ENCODE results near the gene KLK1.

KLK1 gene

DNA sequence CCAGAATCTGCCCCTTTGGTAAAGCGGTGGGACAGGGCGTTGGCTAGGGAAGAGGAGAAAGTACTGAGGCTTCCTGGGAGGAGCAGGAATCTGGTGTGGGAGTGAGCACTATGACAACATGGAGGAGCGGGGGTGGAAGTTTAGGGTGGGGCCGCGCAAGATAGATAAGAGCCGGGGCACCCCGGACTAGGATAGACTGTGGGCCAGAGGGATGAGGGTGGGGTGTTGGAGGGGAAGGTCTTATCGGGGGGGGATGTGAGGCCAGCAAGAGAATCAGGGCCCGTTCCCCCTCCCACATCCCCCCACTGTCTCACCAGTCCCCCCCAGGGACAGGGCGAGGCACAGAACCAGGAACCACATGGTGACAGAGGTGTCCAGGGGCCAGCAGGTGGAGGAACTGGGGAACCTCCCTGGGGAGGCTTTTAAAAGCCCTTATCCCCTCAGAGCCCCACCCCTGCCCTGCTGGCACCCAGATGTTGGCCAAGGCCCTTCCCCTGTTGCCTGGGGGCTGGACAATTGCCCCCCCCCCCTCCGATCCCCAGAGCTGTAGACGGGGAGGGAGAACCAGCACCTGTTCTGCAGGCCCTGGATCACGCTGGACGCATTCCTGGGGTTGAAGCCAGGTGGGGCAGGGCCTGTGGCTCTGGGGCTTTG lies at the start of gene KLK1:
Gene KLK1, minus strand, starts transcription at position 399 of the 654 bp plus-strand sequence. Its CDS starts 39 bp downstream, at position 360.
- no peak for DNase-seq (ENCODE audit: low read depth)

DNA sequence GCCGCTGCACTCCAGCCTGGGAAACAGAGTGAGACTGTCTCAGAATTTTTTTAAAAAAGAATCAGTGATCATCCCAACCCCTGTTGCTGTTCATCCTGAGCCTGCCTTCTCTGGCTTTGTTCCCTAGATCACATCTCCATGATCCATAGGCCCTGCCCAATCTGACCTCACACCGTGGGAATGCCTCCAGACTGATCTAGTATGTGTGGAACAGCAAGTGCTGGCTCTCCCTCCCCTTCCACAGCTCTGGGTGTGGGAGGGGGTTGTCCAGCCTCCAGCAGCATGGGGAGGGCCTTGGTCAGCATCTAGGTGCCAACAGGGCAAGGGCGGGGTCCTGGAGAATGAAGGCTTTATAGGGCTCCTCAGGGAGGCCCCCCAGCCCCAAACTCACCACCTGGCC lies 49.5 kb upstream of the KLK1 start, which contains the start of gene KLK2:
Gene KLK2, plus strand, starts transcription at position 384 of the 400 bp plus-strand sequence. CDS start 35 bp downstream, outside the sequence.
- DNase-seq (ENCODE audit: low read depth), result no peak

DNA sequence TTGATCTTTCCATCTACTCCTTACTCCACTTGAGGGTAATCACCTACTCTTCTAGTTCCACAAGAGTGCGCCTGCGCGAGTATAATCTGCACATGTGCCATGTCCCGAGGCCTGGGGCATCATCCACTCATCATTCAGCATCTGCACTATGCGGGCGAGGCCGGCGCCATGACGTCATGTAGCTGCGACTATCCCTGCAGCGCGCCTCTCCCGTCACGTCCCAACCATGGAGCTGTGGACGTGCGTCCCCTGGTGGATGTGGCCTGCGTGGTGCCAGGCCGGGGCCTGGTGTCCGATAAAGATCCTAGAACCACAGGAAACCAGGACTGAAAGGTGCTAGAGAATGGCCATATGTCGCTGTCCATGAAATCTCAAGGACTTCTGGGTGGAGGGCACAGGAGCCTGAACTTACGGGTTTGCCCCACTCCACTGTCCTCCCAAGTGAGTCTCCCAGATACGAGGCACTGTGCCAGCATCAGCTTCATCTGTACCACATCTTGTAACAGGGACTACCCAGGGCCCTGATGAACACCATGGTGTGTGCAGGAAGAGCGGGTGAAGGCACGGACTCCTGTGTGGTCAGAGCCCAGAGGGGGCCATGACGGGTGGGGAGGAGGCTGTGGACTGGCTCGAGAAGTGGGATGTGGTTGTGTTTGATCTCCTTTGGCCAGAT lies 47.0 kb upstream of the KLK1 start:
- no peak for DNase-seq (ENCODE audit: low read depth)

DNA sequence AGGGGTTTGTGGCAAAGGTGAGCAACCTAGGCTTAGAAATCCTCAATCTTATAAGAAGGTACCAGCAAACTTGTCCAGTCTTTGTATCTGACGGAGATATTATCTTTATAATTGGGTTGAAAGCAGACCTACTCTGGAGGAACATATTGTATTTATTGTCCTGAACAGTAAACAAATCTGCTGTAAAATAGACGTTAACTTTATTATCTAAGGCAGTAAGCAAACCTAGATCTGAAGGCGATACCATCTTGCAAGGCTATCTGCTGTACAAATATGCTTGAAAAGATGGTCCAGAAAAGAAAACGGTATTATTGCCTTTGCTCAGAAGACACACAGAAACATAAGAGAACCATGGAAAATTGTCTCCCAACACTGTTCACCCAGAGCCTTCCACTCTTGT lies 45.9 kb upstream of the KLK1 start:
- no peak for DNase-seq (ENCODE audit: low read depth)

DNA sequence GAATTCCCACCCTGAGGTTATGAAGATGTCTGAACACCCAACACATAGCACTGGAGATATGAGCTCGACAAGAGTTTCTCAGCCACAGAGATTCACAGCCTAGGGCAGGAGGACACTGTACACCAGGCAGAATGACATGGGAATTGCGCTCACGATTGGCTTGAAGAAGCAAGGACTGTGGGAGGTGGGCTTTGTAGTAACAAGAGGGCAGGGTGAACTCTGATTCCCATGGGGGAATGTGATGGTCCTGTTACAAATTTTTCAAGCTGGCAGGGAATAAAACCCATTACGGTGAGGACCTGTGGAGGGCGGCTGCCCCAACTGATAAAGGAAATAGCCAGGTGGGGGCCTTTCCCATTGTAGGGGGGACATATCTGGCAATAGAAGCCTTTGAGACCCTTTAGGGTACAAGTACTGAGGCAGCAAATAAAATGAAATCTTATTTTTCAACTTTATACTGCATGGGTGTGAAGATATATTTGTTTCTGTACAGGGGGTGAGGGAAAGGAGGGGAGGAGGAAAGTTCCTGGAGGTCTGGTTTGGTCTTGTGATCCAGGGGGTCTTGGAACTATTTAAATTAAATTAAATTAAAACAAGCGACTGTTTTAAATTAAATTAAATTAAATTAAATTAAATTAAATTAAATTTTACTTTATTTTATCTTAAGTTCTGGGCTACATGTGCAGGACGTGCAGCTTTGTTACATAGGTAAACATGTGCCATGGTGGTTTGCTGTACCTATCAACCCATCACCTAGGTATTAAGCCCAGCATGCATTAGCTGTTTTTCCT lies 38.1 kb upstream of the KLK1 start:
- no peak for DNase-seq (ENCODE audit: low read depth)

DNA sequence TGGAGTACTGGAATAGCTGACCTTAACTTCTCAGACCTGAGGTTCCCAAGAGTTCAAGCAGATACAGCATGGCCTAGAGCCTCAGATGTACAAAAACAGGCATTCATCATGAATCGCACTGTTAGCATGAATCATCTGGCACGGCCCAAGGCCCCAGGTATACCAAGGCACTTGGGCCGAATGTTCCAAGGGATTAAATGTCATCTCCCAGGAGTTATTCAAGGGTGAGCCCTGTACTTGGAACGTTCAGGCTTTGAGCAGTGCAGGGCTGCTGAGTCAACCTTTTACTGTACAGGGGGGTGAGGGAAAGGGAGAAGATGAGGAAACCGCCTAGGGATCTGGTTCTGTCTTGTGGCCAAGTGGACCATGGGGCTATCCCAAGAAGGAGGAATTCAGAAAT lies 37.4 kb upstream of the KLK1 start:
- DNase-seq (ENCODE audit: low read depth), result no peak

DNA sequence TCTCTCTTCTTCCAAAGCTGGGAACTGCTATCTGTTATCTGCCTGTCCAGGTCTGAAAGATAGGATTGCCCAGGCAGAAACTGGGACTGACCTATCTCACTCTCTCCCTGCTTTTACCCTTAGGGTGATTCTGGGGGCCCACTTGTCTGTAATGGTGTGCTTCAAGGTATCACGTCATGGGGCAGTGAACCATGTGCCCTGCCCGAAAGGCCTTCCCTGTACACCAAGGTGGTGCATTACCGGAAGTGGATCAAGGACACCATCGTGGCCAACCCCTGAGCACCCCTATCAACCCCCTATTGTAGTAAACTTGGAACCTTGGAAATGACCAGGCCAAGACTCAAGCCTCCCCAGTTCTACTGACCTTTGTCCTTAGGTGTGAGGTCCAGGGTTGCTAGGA lies 36.3 kb upstream of the KLK1 start:
- no peak for DNase-seq (ENCODE audit: low read depth)

DNA sequence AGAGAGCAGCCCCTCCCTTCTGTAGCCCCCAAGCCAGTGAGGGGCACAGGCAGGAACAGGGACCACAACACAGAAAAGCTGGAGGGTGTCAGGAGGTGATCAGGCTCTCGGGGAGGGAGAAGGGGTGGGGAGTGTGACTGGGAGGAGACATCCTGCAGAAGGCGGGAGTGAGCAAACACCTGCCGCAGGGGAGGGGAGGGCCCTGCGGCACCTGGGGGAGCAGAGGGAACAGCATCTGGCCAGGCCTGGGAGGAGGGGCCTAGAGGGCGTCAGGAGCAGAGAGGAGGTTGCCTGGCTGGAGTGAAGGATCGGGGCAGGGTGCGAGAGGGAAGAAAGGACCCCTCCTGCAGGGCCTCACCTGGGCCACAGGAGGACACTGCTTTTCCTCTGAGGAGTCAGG lies 35.3 kb upstream of the KLK1 start:
- DNase-seq (ENCODE audit: low read depth), result no peak

DNA sequence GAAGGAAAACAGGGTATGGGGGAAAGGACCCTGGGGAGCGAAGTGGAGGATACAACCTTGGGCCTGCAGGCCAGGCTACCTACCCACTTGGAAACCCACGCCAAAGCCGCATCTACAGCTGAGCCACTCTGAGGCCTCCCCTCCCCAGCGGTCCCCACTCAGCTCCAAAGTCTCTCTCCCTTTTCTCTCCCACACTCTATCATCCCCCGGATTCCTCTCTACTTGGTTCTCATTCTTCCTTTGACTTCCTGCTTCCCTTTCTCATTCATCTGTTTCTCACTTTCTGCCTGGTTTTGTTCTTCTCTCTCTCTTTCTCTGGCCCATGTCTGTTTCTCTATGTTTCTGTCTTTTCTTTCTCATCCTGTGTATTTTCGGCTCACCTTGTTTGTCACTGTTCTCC lies 33.8 kb upstream of the KLK1 start:
- no peak for DNase-seq (ENCODE audit: low read depth)

DNA sequence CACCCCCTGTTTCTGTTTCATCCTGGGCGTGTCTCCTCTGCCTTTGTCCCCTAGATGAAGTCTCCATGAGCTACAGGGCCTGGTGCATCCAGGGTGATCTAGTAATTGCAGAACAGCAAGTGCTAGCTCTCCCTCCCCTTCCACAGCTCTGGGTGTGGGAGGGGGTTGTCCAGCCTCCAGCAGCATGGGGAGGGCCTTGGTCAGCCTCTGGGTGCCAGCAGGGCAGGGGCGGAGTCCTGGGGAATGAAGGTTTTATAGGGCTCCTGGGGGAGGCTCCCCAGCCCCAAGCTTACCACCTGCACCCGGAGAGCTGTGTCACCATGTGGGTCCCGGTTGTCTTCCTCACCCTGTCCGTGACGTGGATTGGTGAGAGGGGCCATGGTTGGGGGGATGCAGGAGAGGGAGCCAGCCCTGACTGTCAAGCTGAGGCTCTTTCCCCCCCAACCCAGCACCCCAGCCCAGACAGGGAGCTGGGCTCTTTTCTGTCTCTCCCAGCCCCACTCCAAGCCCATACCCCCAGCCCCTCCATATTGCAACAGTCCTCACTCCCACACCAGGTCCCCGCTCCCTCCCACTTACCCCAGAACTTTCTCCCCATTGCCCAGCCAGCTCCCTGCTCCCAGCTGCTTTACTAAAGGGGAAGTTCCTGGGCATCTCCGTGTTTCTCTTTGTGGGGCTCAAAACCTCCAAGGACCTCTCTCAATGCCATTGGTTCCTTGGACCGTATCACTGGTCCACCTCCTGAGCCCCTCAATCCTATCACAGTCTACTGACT lies 31.2 kb upstream of the KLK1 start, which contains the start of gene KLK3:
Gene KLK3, plus strand, starts transcription at position 280 of the 775 bp plus-strand sequence. Its CDS starts 41 bp downstream, at position 321.
- DNase-seq (ENCODE audit: low read depth), result no peak

DNA sequence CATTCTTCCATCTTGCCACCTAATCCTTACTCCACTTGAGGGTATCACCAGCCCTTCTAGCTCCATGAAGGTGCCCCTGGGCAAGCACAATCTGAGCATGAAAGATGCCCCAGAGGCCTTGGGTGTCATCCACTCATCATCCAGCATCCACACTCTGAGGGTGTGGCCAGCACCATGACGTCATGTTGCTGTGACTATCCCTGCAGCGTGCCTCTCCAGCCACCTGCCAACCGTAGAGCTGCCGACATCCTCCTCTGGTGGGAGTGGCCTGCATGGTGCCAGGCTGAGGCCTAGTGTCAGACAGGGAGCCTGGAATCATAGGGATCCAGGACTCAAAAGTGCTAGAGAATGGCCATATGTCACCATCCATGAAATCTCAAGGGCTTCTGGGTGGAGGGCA lies 28.0 kb upstream of the KLK1 start:
- DNase-seq (ENCODE audit: low read depth), result no peak

DNA sequence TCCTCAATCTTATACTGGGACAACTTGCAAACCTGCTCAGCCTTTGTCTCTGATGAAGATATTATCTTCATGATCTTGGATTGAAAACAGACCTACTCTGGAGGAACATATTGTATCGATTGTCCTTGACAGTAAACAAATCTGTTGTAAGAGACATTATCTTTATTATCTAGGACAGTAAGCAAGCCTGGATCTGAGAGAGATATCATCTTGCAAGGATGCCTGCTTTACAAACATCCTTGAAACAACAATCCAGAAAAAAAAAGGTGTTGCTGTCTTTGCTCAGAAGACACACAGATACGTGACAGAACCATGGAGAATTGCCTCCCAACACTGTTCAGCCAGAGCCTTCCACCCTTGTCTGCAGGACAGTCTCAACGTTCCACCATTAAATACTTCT lies 27.2 kb upstream of the KLK1 start:
- DNase-seq (ENCODE audit: low read depth), result no peak

DNA sequence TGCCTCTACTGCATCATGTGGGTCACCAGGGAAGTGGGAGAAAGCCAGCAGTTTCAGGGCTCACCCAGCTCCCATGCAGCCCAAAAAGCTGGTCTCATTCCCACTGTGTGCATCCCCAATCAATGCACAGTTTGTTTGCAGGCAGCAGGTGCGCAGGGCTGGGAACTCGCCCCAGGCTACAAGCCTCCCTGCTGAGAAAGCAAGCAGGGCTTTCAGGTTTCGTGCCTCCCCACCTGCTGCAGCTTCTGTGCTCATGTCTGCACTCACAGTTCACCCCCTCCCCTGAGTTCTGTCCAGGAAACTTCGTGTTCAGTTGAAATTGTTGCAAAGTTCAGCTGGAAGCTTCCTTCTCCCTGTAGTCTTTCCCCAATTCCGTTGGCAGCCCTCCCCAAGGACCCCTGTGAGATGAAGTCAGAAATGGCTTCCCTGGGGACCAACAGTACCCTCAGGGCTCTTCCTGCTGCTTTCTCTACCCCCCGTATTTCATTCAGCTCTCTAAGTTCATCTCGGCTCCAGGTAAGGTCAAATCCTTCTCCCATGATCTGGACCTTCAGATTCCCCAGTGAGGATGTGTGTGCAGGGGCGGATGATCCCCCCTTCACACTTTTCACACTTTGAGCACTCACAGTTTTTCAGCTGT lies 20.8 kb upstream of the KLK1 start:
- DNase-seq (ENCODE audit: low read depth), result no peak

DNA sequence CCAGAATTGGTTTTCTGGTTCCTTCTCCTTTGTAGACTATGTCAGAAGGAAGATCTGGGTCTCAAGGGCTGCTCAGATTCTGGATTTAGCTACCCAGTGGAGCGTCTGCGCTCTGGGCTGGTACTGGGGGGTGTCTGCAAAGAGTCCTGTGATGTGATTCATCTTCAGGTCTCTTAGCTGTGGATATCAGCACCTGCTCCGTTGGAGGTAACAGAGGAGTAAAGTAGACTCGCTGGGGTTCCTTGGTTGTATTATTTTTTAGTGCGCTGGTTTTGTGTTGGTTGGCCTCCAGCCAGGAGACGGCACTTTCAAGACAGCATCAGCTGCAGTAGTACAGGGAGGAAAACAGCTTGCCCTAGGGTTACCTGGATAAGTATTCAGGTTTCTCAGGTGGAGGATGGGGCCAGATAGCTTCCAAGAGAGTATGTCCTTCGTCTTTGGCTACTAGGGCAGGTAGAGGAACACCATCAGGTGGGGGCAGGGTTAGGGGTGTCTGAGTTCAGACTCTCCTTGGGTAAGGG lies 20.2 kb upstream of the KLK1 start:
- DNase-seq (ENCODE audit: low read depth), result no peak

DNA sequence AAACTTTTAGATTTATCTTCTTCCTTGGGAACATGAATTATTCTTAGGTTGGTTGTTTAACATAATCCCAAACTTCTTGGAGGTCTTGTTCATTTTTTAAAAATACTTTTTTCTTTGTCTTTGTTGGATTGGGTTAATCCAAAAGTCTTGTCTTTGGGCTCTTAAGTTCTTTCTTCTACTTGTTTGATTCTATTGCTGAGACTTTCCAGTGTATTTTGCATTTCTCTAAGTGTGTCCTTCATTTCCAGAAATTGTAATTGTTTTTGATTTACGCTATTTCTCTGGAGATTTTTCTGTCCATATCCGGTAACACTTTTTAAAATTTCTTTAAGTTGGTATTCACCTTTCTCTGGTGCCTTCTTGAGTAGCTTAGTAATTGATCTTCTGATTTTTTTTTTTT lies 19.6 kb upstream of the KLK1 start:
- no peak for DNase-seq (ENCODE audit: low read depth)

DNA sequence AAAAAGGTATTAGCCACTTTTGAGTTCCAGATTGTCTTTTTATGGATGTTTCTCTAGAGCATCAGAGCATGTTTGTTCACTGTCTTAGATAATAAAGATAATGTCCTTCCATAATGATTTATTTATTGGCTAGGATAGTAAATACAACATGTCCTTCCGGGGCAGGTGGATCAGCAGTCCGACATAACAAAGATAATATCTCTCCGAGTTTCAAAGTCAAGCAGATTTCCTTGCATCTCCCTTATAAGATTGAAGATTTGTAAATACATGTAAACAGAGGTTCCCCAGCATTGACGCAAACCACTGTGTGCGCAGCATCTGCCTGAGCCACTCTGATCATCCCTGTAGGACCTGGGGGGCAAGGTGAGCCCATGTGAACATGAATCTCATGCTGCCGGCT lies 18.5 kb upstream of the KLK1 start:
- DNase-seq (ENCODE audit: low read depth), result no peak

DNA sequence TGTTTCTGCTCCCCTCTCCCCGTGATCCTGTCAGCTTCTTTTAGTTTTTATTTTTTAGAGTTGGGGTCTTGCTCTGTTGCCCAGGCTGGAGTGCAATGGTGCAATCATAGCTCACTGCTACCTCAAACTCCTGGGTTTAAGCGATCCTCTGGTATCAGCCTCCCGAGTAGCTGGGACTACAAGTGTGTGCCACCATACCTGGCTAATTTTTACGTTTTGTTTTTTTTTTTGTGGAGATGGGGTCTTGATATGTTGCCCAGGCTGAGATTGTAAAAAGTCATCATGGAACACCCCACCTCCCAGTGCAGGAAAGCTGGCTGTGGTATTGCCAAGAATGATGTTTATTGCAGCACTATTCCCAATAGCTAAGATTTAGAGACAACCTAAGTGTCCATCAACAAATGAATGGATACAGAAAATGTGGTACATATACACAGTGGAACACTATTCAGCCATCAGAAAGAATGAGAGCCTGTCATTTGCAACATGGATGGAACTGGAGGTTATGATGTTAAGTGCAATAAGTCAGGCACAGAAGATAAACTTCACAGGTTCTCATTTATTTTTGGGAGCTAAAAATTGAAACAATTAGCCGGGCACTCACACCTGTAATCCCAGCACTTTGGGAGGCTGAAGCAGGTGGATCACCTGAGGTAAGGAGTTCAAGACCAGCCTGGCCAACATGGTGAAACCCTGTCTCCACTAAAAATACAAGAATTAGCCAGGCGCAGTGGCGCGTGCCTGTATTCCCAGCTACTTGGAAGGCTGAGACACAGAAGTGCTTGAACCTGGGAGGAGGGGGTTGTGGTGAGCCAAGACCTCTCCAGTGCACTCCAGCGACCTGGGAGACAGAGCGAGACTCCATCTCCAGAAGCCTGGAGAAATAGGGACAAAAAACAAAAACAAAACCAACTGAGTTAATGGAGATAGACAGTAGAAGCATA lies 16.4 kb upstream of the KLK1 start:
- DNase-seq (ENCODE audit: low read depth), result no peak

DNA sequence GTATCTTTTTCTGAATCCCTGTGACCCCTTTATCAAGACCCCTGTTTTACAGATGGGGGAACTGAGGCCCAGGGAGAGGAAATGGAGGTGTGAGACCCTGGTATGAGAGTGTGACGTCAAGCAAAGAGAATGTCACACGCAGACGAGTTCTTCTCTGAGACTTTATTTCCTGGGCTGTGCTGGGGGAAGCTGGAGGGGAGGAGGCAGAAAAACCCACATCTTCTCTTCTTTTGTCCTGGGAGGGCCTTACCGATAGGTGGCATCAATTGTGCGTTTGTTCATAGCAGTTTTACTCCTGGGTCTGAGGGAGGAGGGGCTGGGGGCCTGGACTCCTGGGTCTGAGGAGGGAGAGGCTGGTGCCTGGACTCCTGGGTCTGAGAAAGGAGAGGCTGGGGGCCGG lies 14.7 kb upstream of the KLK1 start:
- no peak for DNase-seq (ENCODE audit: low read depth)

DNA sequence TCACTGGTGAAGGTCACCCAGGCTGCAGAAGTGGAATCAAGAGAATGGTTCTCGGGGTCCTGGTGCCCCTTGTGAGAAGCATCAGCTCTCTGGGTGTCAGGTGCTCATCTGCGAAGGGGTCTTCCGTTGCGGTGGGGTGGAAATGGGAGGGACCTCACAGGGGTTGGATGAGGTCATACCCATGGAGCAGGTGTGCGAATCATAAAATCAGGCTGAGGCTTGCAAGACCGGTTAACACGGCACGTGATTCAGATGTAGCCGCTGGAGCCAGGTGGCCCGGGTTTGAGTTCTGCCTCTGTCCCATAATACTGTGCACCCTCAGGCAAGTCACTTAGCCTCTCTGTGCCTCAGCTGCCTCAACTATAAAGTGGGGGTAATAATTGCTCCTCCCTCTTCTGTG lies 13.7 kb upstream of the KLK1 start:
- DNase-seq (ENCODE audit: low read depth), result no peak

DNA sequence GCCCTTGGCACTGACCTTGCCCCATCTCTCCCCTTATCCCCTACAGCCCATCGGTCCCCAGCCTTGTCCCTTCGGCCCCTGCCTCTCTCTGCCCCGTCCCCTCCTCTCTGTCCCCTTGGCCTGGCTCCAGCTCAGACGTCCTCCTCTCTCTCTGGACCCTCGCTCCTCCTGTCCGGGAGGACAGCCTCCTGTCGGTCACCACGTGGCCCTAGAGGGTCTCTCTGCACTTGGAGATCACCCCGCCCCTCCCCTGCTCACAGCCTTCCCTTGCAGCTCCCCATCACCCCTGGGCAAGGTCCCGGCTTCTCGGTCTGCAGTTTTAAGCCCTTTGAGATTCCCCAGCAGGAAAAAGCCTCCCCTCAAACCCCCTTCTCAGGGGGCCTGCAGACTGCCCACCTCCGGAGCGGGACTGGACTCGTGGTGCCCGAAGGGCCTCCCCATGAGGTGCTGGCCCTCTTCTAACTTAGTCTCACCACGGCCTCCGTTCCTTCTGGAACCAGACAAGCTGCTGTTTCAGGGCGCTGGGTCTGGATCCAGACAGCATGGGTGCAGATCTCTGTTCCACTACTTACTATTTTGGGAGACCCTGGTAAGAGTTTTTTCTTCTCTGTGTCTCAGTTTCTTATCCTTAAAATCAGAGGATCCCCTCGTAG lies 13.1 kb upstream of the KLK1 start:
- DNase-seq (ENCODE audit: low read depth), result no peak

All from stimulated activated CD8-positive, alpha-beta memory T cell treated with anti-CD3 and anti-CD28 coated beads, Interleukin-4, amount 100 ng/mL, for 24 hours (primary cell).